Bronchial epithelial cell (primary cell): Measurements from ENCODE around the gene SEPTIN5. TPM values are rescaled to one million over a fixed set of nuclear protein-coding genes. Genes with fewer than 3 reads are reported as not detected.

ENCODE experiments used
- DNase-seq: peaks from one replicate; pipeline ENCODE4 v3.0.0-alpha.2; 2010; ENCODE audit warnings: low read depth
- FAIRE-seq: peaks from 2 replicates; lab custom pipeline; 2011; peaks lifted over from hg19 to GRCh38; lab: Jason Lieb, UNC
- H3K27me3 ChIP-seq: 2 replicates; pipeline ENCODE4 v1.5.1; 2011; ENCODE audit warnings: low read length; ENCODE audit not compliant: control insufficient read depth, insufficient read depth
- H3K36me3 ChIP-seq: 2 replicates; pipeline ENCODE4 v1.5.1; 2011; ENCODE audit warnings: low read length; ENCODE audit not compliant: control insufficient read depth, insufficient read depth
- H3K4me3 ChIP-seq: 2 replicates; pipeline ENCODE4 v1.5.1; 2011; ENCODE audit warnings: mild to moderate bottlenecking, low read depth, low read length, control low read depth
- CTCF ChIP-seq: IDR thresholded peaks from 2 replicates; pipeline ENCODE4 v1.5.1; 2011; ENCODE audit warnings: mild to moderate bottlenecking, moderate library complexity, low read length, control low read depth, inconsistent platforms; ENCODE audit not compliant: insufficient read depth, severe bottlenecking
- total RNA-seq: library from RNA; depleted of rRNA; stranded (reverse); fragments of >200 nt; gene quantifications from 2 replicates; pipeline ENCODE4 v1.2.1, GENCODE V29; 2014

SEPTIN5 gene
- total RNA-seq, 1 donor from 2014 or later = 5.8 TPM

- H3K4me3 ChIP-seq = no peak overlapping the region
- no peak for TF ChIP-seq CTCF
- no peak for DNase-seq
- H3K36me3 ChIP-seq = no peaks in the 10 kb centered on the region
- no peak for FAIRE-seq
- peaks cover 2% of the 10 kb centered on the region for H3K27me3 ChIP-seq
Measured at GRCh38 chr22:19717181-19717580, 2.9 kb downstream of the SEPTIN5 start.

DNA sequence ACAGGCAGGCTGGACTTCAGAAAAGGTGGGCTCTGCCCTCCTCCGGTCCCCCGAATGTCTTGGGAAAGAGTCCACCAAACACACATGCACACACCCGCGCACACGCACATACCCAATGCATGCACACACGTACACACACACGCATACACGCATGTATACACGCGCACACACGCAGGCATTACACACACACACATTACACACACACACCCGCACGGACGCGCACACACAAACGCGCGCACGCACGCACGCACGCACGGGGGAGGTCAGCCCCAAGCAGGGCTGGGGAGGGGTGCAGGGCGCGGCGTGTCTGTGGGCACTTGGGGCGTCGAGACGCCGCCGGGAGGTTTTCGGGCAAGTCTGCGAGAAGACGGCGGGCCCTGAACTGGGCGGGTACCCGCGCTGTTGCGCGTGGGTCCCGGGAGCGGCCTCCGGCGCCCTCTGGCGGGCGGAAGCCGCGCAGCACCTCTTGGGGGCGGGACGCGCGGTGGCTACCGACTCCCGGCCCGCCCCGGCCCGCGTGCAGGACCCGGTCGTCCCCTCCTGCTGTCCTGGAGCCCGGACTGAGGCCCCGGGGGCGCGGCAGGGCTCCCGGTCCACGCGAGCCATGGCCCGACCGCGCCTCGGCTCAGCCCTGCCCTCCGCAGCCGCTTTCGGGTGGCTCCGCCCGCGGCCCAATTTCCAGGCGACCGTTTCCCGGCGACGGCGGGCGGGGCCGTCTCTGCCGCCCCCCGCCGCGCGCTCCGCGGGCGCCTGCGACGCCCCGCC is 3.6 kb downstream of the SEPTIN5 start:
- FAIRE-seq (peak; percentile 89), DNase-seq (peak; percentile 18)
- peak overlapping the region; percentile 34 for H3K4me3 ChIP-seq
- H3K27me3 ChIP-seq = peaks cover 2% of the 10 kb centered on the region
- no peaks in the 10 kb centered on the region for H3K36me3 ChIP-seq
- TF ChIP-seq CTCF = peak; percentile 91

DNA sequence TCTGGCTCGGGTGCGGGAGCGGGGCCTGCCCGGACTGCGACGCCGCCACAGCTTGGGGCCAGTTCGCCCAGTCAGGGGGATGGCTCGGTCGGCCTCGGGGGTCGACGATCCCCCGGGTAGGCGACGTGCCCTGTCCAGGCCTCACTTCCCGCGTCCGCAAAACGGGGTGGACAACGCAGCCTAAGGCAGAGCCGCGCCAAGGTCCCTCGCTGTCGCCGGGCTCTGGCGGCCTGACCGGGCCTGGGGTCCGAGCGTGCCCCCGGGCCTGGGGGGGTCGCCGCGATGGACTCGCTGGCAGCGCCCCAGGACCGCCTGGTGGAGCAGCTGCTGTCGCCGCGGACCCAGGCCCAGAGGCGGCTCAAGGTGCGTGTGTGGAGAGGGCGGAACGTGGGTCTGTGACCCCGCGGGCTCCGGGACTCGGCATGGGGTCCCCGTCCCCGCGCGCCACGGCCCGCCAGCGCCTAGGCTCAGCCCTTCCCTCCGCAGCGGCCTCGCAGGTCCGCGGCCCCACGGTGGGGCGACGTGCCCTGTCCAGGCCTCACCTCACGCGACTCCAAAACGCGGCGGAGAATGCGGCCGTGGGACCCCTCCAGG is 4.2 kb downstream of the SEPTIN5 start:
- DNase-seq (no peak), FAIRE-seq (no peak)
- Histone ChIP-seq H3K4me3 (peak overlapping the region; percentile 34), H3K36me3 (no peaks in the 10 kb centered on the region), H3K27me3 (peaks cover 2% of the 10 kb centered on the region)
- no peak for TF ChIP-seq CTCF

GRCh38 chr22:19719050-19719482 is 4.8 kb downstream of the SEPTIN5 start:
- FAIRE-seq (no peak), DNase-seq (no peak)
- H3K27me3 ChIP-seq = peaks cover 2% of the 10 kb centered on the region
- no peak for TF ChIP-seq CTCF
- no peaks in the 10 kb centered on the region for H3K36me3 ChIP-seq
- no peak overlapping the region for H3K4me3 ChIP-seq

DNA sequence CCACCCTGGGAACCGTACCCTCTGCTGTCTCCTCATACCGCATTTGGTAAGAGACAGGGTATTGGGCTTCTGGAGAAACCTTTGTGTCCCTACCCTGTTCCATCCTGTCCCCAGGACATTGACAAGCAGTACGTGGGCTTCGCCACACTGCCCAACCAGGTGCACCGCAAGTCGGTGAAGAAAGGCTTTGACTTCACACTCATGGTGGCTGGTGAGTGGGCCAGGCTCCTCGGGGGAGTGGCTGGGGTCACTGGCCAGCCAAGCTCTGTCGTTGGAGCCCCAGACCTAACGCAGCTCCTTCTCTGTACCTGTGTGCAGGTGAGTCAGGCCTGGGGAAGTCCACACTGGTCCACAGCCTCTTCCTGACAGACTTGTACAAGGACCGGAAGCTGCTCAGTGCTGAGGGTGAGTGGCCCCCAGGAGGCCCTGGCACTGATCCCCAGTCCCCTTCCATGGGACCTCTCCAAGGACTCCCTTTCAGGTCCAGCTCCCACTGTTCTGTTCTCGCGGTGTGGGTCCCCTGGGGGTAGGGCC is 5.3 kb downstream of the SEPTIN5 start:
- Histone ChIP-seq H3K4me3 (no peak overlapping the region), H3K36me3 (no peaks in the 10 kb centered on the region), H3K27me3 (peaks cover 2% of the 10 kb centered on the region)
- peak; percentile 55 for FAIRE-seq
- no peak for DNase-seq
- TF ChIP-seq CTCF = no peak
